HepG2 (cell line): ENCODE results near the gene RPUSD4. TPM values are rescaled to one million over a fixed set of nuclear protein-coding genes. Genes with fewer than 3 reads are reported as not detected.
A peak's percentile ranks its signal among the peaks of the same experiment; 100 is the strongest.

ENCODE experiments used
- ARHGAP35 ChIP-seq: sonication (generic); formaldehyde crosslinking; IDR thresholded peaks from 2 replicates; pipeline ENCODE4 v1.9.0; 2022; ENCODE audit warnings: mild to moderate bottlenecking, inconsistent platforms, moderate library complexity, missing genetic modification reagents, borderline replicate concordance
- ARNT ChIP-seq: fragments of 450-650 bp; IDR thresholded peaks from 2 replicates; pipeline ENCODE4 v1.6.1; 2017
- DPF2 ChIP-seq: sonication (generic); formaldehyde crosslinking; IDR thresholded peaks from 2 replicates; pipeline ENCODE4 v1.4.0; 2020; ENCODE audit warnings: mild to moderate bottlenecking, low read depth, missing genetic modification reagents, borderline replicate concordance
- ERF ChIP-seq: IDR thresholded peaks from 2 replicates; pipeline ENCODE4 v1.6.1; 2018; ENCODE audit warnings: missing biosample characterization, missing genetic modification reagents
- GTF3A ChIP-seq: sonication (generic); formaldehyde crosslinking; conservative IDR thresholded peaks from 2 replicates; pipeline ENCODE4 v1.4.0; 2020; ENCODE audit warnings: mild to moderate bottlenecking, missing genetic modification reagents
- JUND ChIP-seq: sonication (generic); formaldehyde crosslinking; IDR thresholded peaks from 2 replicates; pipeline ENCODE4 v1.8.0; 2022; ENCODE audit warnings: mild to moderate bottlenecking, missing genetic modification reagents
- MAF1 ChIP-seq: sonication (generic); formaldehyde crosslinking; IDR thresholded peaks from 2 replicates; pipeline ENCODE4 v1.5.0; 2020; ENCODE audit warnings: missing genetic modification reagents, borderline replicate concordance
- NAIF1 ChIP-seq: sonication (generic); formaldehyde crosslinking; IDR thresholded peaks from 2 replicates; pipeline ENCODE4 v1.5.0; 2020; ENCODE audit warnings: mild to moderate bottlenecking, missing genetic modification reagents, borderline replicate concordance
- SIN3A ChIP-seq: IDR thresholded peaks from 2 replicates; pipeline ENCODE4 v1.6.1; 2011; ENCODE audit warnings: low read depth, mild to moderate bottlenecking, control low read depth, low read length, borderline replicate concordance
- SOX6 ChIP-seq, 2 experiments: fragments of 450-650 bp in 1 of 2; sonication (generic) in 1 of 2; formaldehyde crosslinking in 1 of 2; IDR thresholded peaks; 2 replicates each; pipeline versions ENCODE4 v1.4.0 to v1.6.1; 2017 to 2020; ENCODE audit warnings: antibody characterized with exemption in 1 of 2, mild to moderate bottlenecking in 1 of 2, missing genetic modification reagents in 1 of 2
- STAT5B ChIP-seq: sonication (generic); formaldehyde crosslinking; IDR thresholded peaks from 2 replicates; pipeline ENCODE4 v1.4.0; 2020; ENCODE audit warnings: missing genetic modification reagents
- TAF15 ChIP-seq: fragments of 200-400 bp; formaldehyde crosslinking; IDR thresholded peaks from one replicate; pipeline ENCODE4 v1.6.1; 2018; ENCODE audit warnings: mild to moderate bottlenecking, low read depth, low read length; ENCODE audit not compliant: poor library complexity, severe bottlenecking
- TBX2 ChIP-seq: sonication (generic); formaldehyde crosslinking; IDR thresholded peaks from 2 replicates; pipeline ENCODE4 v1.5.0; 2020; ENCODE audit warnings: missing genetic modification reagents, mild to moderate bottlenecking, borderline replicate concordance
- TOPORS ChIP-seq: sonication (generic); formaldehyde crosslinking; IDR thresholded peaks from 2 replicates; pipeline ENCODE4 v1.8.0; 2023; ENCODE audit warnings: mild to moderate bottlenecking, missing genetic modification reagents
- XRCC5 ChIP-seq: fragments of 200-400 bp; formaldehyde crosslinking; optimal IDR thresholded peaks from 2 replicates; pipeline ENCODE3; 2017; ENCODE audit warnings: mild to moderate bottlenecking, low read length
- ZNF143 ChIP-seq: sonication (generic); formaldehyde crosslinking; IDR thresholded peaks from 2 replicates; pipeline ENCODE4 v1.4.0; 2020; ENCODE audit warnings: missing genetic modification reagents
- ZNF3 ChIP-seq: IDR thresholded peaks from 2 replicates; pipeline ENCODE4 v1.7.0; 2017; ENCODE audit warnings: inconsistent platforms
- ZNF431 ChIP-seq: sonication (generic); formaldehyde crosslinking; IDR thresholded peaks from 2 replicates; pipeline ENCODE4 v1.9.0; 2022; ENCODE audit warnings: missing genetic modification reagents, low read depth, mild to moderate bottlenecking, borderline replicate concordance
- ZNF720 ChIP-seq: sonication (generic); formaldehyde crosslinking; IDR thresholded peaks from 2 replicates; pipeline ENCODE4 v1.4.0; 2020; ENCODE audit warnings: missing genetic modification reagents
- ZNF75D ChIP-seq: sonication (generic); formaldehyde crosslinking; IDR thresholded peaks from 2 replicates; pipeline ENCODE4 v1.8.1; 2023; ENCODE audit warnings: missing genetic modification reagents, mild to moderate bottlenecking, borderline replicate concordance
- ZNF839 ChIP-seq: sonication (generic); formaldehyde crosslinking; IDR thresholded peaks from 2 replicates; pipeline ENCODE4 v1.4.0; 2020; ENCODE audit warnings: missing genetic modification reagents, mild to moderate bottlenecking, borderline replicate concordance
- polyA plus RNA-seq, 8 experiments: library from polyadenylated mRNA; depleted of rRNA in 3 of 8; stranded (reverse) in 7 of 8; unstranded in 1 of 8; fragments of >200 nt; fragmentation: Illumina TruSeq in 4 of 8; extraction: Trizol in 4 of 8; gene quantifications; 2 replicates each; pipeline versions ENCODE4 v1.2.1 to v1.2.3, GENCODE V29; 2011 to 2016; ENCODE audit warnings: low read depth in 4 of 8, missing spikeins in 1 of 8, mixed read lengths in 1 of 8; ENCODE audit not compliant: insufficient read depth in 1 of 8
- total RNA-seq, 5 experiments: library from RNA; depleted of rRNA; stranded (reverse); fragments of >200 nt; fragmentation: Illumina TruSeq; extraction: Trizol; gene quantifications; 2 replicates each; pipeline ENCODE4 v1.2.3, GENCODE V29; 2016; ENCODE audit warnings: low read depth in 1 of 5
- TF ChIP-seq, protein P1 (sequence below): sonication (generic); formaldehyde crosslinking; IDR thresholded peaks from 2 replicates; pipeline ENCODE4 v1.5.1; 2020; ENCODE audit warnings: missing genetic modification reagents, mild to moderate bottlenecking, borderline replicate concordance
- TF ChIP-seq, protein P2 (sequence below): sonication (generic); formaldehyde crosslinking; IDR thresholded peaks from 2 replicates; pipeline ENCODE4 v1.9.0; 2021; ENCODE audit warnings: missing genetic modification reagents, borderline replicate concordance
- TF ChIP-seq, protein P3 (sequence below): sonication (generic); formaldehyde crosslinking; IDR thresholded peaks from 2 replicates; pipeline ENCODE4 v1.8.0; 2022; ENCODE audit warnings: mild to moderate bottlenecking, missing genetic modification reagents, moderate library complexity
- TF ChIP-seq, protein P4 (sequence below): IDR thresholded peaks from 2 replicates; pipeline ENCODE4 v1.6.1; 2016; ENCODE audit warnings: mild to moderate bottlenecking, missing biosample characterization, missing genetic modification reagents

Gene RPUSD4
- total and polyA plus RNA-seq, 2 of the 13 experiments (the other 11 are each of a cell fraction or from before 2014, with no cell fraction given): 45.0 to 52.9 TPM

DNA sequence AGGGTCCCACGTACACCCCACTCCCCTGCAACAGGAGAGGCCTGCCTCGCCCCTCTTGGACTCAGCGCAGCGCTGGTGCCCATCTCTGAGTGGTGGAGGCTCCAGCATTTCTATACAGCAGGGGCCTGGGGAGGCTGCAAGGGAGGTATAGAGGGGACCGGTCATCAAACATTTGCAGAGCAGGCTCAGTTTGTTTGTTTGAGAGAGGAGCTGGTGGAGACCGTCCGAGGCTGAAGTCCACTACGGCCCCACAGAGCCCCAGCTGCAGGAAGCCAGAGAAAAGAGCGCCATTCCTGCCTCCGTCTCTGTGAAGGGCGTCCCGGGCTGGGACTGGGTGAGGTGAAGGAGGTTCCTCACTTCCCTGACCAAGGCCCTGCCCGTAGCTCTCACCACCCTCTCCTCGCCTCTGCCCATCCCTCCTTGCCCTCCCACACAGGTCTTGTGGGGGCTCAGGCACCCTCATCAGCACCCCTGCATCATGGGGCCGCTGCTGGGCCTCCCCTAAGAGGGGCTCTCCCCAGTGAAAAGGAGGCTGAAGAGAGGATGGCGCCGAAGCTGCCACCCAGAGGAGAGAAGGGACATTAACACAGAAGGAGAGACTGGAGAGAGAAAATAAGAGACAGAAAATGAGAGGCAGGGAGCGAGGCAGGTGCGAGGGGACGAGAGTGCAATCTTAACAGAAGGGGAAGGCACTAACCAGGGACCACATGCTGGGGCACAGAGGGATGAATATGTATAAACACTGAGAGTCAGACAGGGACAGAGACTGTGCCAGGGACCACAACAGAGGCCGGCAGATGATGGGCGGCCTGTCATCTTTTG, 24.5 kb downstream of the RPUSD4 start (continued):
- TF ChIP-seq ZNF431: no peak
- no peak for TF ChIP-seq TAF15
- TF ChIP-seq, protein P1, sequence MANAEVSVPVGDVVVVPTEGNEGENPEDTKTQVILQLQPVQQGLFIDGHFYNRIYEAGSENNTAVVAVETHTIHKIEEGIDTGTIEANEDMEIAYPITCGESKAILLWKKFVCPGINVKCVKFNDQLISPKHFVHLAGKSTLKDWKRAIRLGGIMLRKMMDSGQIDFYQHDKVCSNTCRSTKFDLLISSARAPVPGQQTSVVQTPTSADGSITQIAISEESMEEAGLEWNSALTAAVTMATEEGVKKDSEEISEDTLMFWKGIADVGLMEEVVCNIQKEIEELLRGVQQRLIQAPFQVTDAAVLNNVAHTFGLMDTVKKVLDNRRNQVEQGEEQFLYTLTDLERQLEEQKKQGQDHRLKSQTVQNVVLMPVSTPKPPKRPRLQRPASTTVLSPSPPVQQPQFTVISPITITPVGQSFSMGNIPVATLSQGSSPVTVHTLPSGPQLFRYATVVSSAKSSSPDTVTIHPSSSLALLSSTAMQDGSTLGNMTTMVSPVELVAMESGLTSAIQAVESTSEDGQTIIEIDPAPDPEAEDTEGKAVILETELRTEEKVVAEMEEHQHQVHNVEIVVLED: no peak
- TF ChIP-seq MAF1 (CRISPR knock-in tag): no peak
- no peak; the same call in 1 of the 2 replicates for TF ChIP-seq STAT5B
- no peak for TF ChIP-seq TBX2 (CRISPR knock-in tag)
- no peak for TF ChIP-seq SOX6 (IDR thresholded peaks at IDR 0.05)
- peak; percentile 73 for TF ChIP-seq SOX6 (CRISPR knock-in tag; IDR thresholded peaks at IDR 0.05)
- TF ChIP-seq ARHGAP35 (CRISPR knock-in tag): no peak; the same call in 1 of the 2 replicates
- TF ChIP-seq, protein P2, sequence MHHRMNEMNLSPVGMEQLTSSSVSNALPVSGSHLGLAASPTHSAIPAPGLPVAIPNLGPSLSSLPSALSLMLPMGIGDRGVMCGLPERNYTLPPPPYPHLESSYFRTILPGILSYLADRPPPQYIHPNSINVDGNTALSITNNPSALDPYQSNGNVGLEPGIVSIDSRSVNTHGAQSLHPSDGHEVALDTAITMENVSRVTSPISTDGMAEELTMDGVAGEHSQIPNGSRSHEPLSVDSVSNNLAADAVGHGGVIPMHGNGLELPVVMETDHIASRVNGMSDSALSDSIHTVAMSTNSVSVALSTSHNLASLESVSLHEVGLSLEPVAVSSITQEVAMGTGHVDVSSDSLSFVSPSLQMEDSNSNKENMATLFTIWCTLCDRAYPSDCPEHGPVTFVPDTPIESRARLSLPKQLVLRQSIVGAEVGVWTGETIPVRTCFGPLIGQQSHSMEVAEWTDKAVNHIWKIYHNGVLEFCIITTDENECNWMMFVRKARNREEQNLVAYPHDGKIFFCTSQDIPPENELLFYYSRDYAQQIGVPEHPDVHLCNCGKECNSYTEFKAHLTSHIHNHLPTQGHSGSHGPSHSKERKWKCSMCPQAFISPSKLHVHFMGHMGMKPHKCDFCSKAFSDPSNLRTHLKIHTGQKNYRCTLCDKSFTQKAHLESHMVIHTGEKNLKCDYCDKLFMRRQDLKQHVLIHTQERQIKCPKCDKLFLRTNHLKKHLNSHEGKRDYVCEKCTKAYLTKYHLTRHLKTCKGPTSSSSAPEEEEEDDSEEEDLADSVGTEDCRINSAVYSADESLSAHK (CRISPR knock-in tag): no peak
- TF ChIP-seq ARNT: no peak
- TF ChIP-seq TOPORS: peak; percentile 75; the same call in 1 of the 2 replicates
- peak; percentile 52 for TF ChIP-seq ERF (CRISPR knock-in tag)
- no peak for TF ChIP-seq ZNF75D (CRISPR knock-in tag)
- TF ChIP-seq DPF2 (CRISPR knock-in tag): no peak
- TF ChIP-seq ZNF839: no peak; the same call in 1 of the 2 replicates
- no peak for TF ChIP-seq SIN3A
- TF ChIP-seq, protein P3, sequence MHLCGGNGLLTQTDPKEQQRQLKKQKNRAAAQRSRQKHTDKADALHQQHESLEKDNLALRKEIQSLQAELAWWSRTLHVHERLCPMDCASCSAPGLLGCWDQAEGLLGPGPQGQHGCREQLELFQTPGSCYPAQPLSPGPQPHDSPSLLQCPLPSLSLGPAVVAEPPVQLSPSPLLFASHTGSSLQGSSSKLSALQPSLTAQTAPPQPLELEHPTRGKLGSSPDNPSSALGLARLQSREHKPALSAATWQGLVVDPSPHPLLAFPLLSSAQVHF: no peak
- TF ChIP-seq, protein P4, sequence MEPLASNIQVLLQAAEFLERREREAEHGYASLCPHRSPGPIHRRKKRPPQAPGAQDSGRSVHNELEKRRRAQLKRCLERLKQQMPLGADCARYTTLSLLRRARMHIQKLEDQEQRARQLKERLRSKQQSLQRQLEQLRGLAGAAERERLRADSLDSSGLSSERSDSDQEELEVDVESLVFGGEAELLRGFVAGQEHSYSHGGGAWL (CRISPR knock-in tag): peak; percentile 45; the same call in 1 of the 2 replicates
- no peak for TF ChIP-seq ZNF720 (CRISPR knock-in tag)
- TF ChIP-seq ZNF3 (CRISPR knock-in tag): no peak
- no peak for TF ChIP-seq NAIF1
- no peak for TF ChIP-seq ZNF143 (CRISPR knock-in tag)
- no peak for TF ChIP-seq GTF3A (CRISPR knock-in tag)
- TF ChIP-seq XRCC5: no peak
- no peak for TF ChIP-seq JUND (CRISPR knock-in tag)
